H1 (cell line): ENCODE results near the gene TMEM40. TPM values are rescaled to one million over a fixed set of nuclear protein-coding genes. Genes with fewer than 3 reads are reported as not detected.

ENCODE experiments used
- CTCF ChIA-PET: fragments of 300-600 bp; sonication (Branson Sonifier 250); formaldehyde crosslinking; loops from one replicate; lab custom pipeline; 2021; ENCODE audit not compliant: partially characterized antibody; lab: Charles Lee
- POLR2A ChIA-PET: fragments of 300-600 bp; sonication (Branson Sonifier 250); formaldehyde crosslinking; loops from one replicate; lab custom pipeline; 2021; ENCODE audit warnings: inconsistent platforms; ENCODE audit not compliant: partially characterized antibody; lab: Charles Lee
- DNase-seq, 2 experiments: peaks; one replicate each; pipeline versions ENCODE4 v3.0.0 to v3.0.0-alpha.2; 2010 to 2022; ENCODE audit warnings: low spot score in 2 of 2, low read depth in 1 of 2, mixed read lengths in 1 of 2
- FAIRE-seq: peaks from 2 replicates; lab custom pipeline; 2011; peaks lifted over from hg19 to GRCh38; lab: Jason Lieb, UNC
- H2AFZ ChIP-seq: 2 replicates; pipeline ENCODE4 v1.8.1; 2012; ENCODE audit warnings: low read length, inconsistent platforms
- H2AK5ac ChIP-seq: 2 replicates; pipeline ENCODE4 v1.6.1; 2013; ENCODE audit warnings: low read depth, low read length
- H2BK120ac ChIP-seq: replicated peaks from 2 replicates; pipeline ENCODE3; 2013; ENCODE audit warnings: low read depth, low read length, inconsistent platforms
- H2BK12ac ChIP-seq: 2 replicates; pipeline ENCODE4 v1.6.1; 2013; ENCODE audit warnings: low read depth, low read length
- H2BK15ac ChIP-seq: 2 replicates; pipeline ENCODE4 v1.6.1; 2013; ENCODE audit warnings: low read length
- H2BK20ac ChIP-seq: 2 replicates; pipeline ENCODE4 v1.6.1; 2013; ENCODE audit warnings: low read length
- H2BK5ac ChIP-seq: 2 replicates; pipeline ENCODE4 v1.6.1; 2013; ENCODE audit warnings: low read depth, low read length
- H3K14ac ChIP-seq: 2 replicates; pipeline ENCODE4 v1.6.1; 2013; ENCODE audit warnings: inconsistent platforms; ENCODE audit not compliant: insufficient read length
- H3K18ac ChIP-seq: 2 replicates; pipeline ENCODE4 v1.6.1; 2013; ENCODE audit warnings: low read length; ENCODE audit errors: extremely low read depth
- H3K23ac ChIP-seq: 2 replicates; pipeline ENCODE4 v1.6.1; 2013; ENCODE audit warnings: inconsistent platforms; ENCODE audit not compliant: insufficient read length
- H3K23me2 ChIP-seq: 2 replicates; pipeline ENCODE4 v1.6.1; 2013; ENCODE audit warnings: low read depth, low read length
- H3K27ac ChIP-seq: 2 replicates; pipeline ENCODE4 v1.6.1; 2011; ENCODE audit warnings: low read depth, low read length, inconsistent platforms
- H3K27me3 ChIP-seq, 4 experiments: replicated peaks in 1 of 4; 1 replicate in 1 of 4; 2 replicates in 3 of 4; pipeline versions ENCODE4 v1.6.1 to v1.8.1; 2011 to 2013; ENCODE audit warnings: low read length in 3 of 4, mild to moderate bottlenecking in 3 of 4, inconsistent platforms in 2 of 4, mixed read lengths in 2 of 4, moderate library complexity in 1 of 4; ENCODE audit not compliant: control insufficient read depth in 3 of 4, insufficient read depth in 3 of 4; ENCODE audit errors: extremely low read depth in 1 of 4
- H3K36me3 ChIP-seq, 4 experiments: 2 replicates each; pipeline versions ENCODE4 v1.6.1 to v1.8.1; 2011 to 2013; ENCODE audit warnings: mild to moderate bottlenecking in 4 of 4, low read length in 3 of 4, moderate library complexity in 2 of 4, control low read depth in 1 of 4, inconsistent platforms in 1 of 4; ENCODE audit not compliant: insufficient read depth in 4 of 4, control insufficient read depth in 2 of 4
- H3K4ac ChIP-seq: replicated peaks from 2 replicates; pipeline ENCODE3; 2013; ENCODE audit warnings: low read length, low read depth, mixed read lengths, inconsistent platforms; ENCODE audit not compliant: insufficient read length
- H3K4me1 ChIP-seq, 4 experiments: replicated peaks in 1 of 4; 1 replicate in 1 of 4; 2 replicates in 3 of 4; pipeline versions ENCODE4 v1.6.1 to v1.8.1; 2011 to 2013; ENCODE audit warnings: low read length in 3 of 4, inconsistent platforms in 2 of 4, mixed read lengths in 1 of 4; ENCODE audit not compliant: insufficient read depth in 4 of 4, control insufficient read depth in 3 of 4
- H3K4me2 ChIP-seq, 2 experiments: 2 replicates each; pipeline versions ENCODE4 v1.6.1 to v1.8.1; 2011 to 2013; ENCODE audit warnings: low read depth in 2 of 2, low read length in 2 of 2, control low read depth in 1 of 2, inconsistent platforms in 1 of 2, mild to moderate bottlenecking in 1 of 2; ENCODE audit not compliant: insufficient read depth in 1 of 2
- H3K4me3 ChIP-seq, 4 experiments: fragments of 200-600, 300-600 bp in 1 of 4; sonication (generic), shearing (Covaris generic), sonication (Bioruptor Twin) in 1 of 4; 2 replicates each; pipeline versions ENCODE4 v1.5.1 to v1.8.1; 2011 to 2016; ENCODE audit warnings: low read length in 4 of 4, low read depth in 3 of 4, control low read depth in 2 of 4, inconsistent platforms in 2 of 4, mild to moderate bottlenecking in 2 of 4, mixed read lengths in 1 of 4, moderate library complexity in 1 of 4; ENCODE audit not compliant: insufficient read depth in 2 of 4; ENCODE audit errors: extremely low read depth in 1 of 4
- H3K56ac ChIP-seq: replicated peaks from 2 replicates; pipeline ENCODE3; 2013; ENCODE audit warnings: low read depth, mild to moderate bottlenecking, mixed read lengths, low read length, inconsistent platforms; ENCODE audit not compliant: insufficient read length
- H3K79me1 ChIP-seq: 2 replicates; pipeline ENCODE4 v1.6.1; 2013; ENCODE audit warnings: low read depth, low read length, control low read depth
- H3K79me2 ChIP-seq, 2 experiments: 2 replicates each; pipeline versions ENCODE4 v1.6.1 to v1.8.1; 2012 to 2013; ENCODE audit warnings: low read length in 2 of 2, mild to moderate bottlenecking in 2 of 2, inconsistent platforms in 1 of 2; ENCODE audit not compliant: insufficient read depth in 2 of 2, control insufficient read depth in 1 of 2
- H3K9ac ChIP-seq, 4 experiments: replicated peaks in 1 of 4; 1 replicate in 1 of 4; 2 replicates in 3 of 4; pipeline versions ENCODE4 v1.6.1 to v1.8.1; 2011 to 2013; ENCODE audit warnings: low read depth in 3 of 4, low read length in 3 of 4, control low read depth in 2 of 4, mild to moderate bottlenecking in 2 of 4, moderate library complexity in 2 of 4, inconsistent platforms in 1 of 4; ENCODE audit errors: extremely low read depth in 1 of 4
- H3K9me3 ChIP-seq, 2 experiments: 2 replicates each; pipeline versions ENCODE4 v1.6.1 to v1.8.1; 2012 to 2013; ENCODE audit warnings: mild to moderate bottlenecking in 2 of 2, moderate library complexity in 2 of 2, control low read depth in 1 of 2, inconsistent platforms in 1 of 2, low read depth in 1 of 2, low read length in 1 of 2, mixed read lengths in 1 of 2; ENCODE audit not compliant: insufficient read depth in 2 of 2
- H4K20me1 ChIP-seq, 2 experiments: replicated peaks in 1 of 2; 2 replicates each; pipeline versions ENCODE3 to v1.8.1; 2011 to 2013; ENCODE audit warnings: inconsistent platforms in 2 of 2, low read length in 2 of 2, mild to moderate bottlenecking in 1 of 2; ENCODE audit not compliant: insufficient read depth in 2 of 2, control insufficient read depth in 1 of 2
- H4K5ac ChIP-seq: 2 replicates; pipeline ENCODE4 v1.6.1; 2013; ENCODE audit warnings: low read length, low read depth, mixed read lengths, inconsistent platforms; ENCODE audit not compliant: insufficient read length
- H4K8ac ChIP-seq: 2 replicates; pipeline ENCODE4 v1.8.0; 2013; ENCODE audit warnings: mild to moderate bottlenecking, moderate library complexity, low read length, inconsistent platforms; ENCODE audit not compliant: insufficient read depth; ENCODE audit errors: extremely low read depth
- H4K91ac ChIP-seq: replicated peaks from 2 replicates; pipeline ENCODE3; 2013; ENCODE audit warnings: low read length, mixed read lengths, inconsistent platforms; ENCODE audit not compliant: insufficient read length
- CBX5 ChIP-seq: fragments of 300-800, 300-1000 bp; sonication (generic); IDR thresholded peaks from 2 replicates; pipeline ENCODE4 v1.7.1; 2016; ENCODE audit warnings: antibody characterized with exemption, low read length, low read depth
- KDM5A ChIP-seq: fragments of 200-600 bp; IDR thresholded peaks from 2 replicates; pipeline ENCODE4 v1.7.1; 2012; ENCODE audit warnings: mild to moderate bottlenecking, low read length, inconsistent platforms, mixed read lengths
- MAFK ChIP-seq: IDR thresholded peaks from 2 replicates; pipeline ENCODE4 v1.6.1; 2012; ENCODE audit warnings: low read depth, mild to moderate bottlenecking, improper control_type of control experiment, low read length
- RAD21 ChIP-seq, 2 experiments: IDR thresholded peaks in 1 of 2; conservative IDR thresholded peaks in 1 of 2; 2 replicates each; pipeline ENCODE4 v1.6.1; 2011; ENCODE audit warnings: low read depth in 2 of 2, low read length in 2 of 2, improper control_type of control experiment in 1 of 2, inconsistent platforms in 1 of 2, mild to moderate bottlenecking in 1 of 2, moderate library complexity in 1 of 2
- RNF2 ChIP-seq: fragments of 200-900, 300-1000 bp; sonication (generic); IDR thresholded peaks from 2 replicates; pipeline ENCODE4 v1.7.1; 2016; ENCODE audit warnings: borderline replicate concordance, low read depth, mild to moderate bottlenecking, antibody characterized with exemption, low read length; ENCODE audit not compliant: poor library complexity, severe bottlenecking; ENCODE audit errors: missing control alignments
- RXRA ChIP-seq: IDR thresholded peaks from 2 replicates; pipeline ENCODE4 v1.6.1; 2011; ENCODE audit warnings: low read depth, mild to moderate bottlenecking, low read length, moderate library complexity; ENCODE audit not compliant: insufficient read depth
- TEAD4 ChIP-seq: IDR thresholded peaks from 2 replicates; pipeline ENCODE4 v1.6.1; 2012; ENCODE audit warnings: low read depth, low read length, inconsistent platforms, mixed read lengths
- WGBS, 2 experiments: shearing (Covaris generic) in 1 of 2; methylation state at CpG; one replicate each; pipeline versions ENCODE4 v1.1.6 to v1.1.7; 2013 to 2015; ENCODE audit warnings: low lambda C conversion rate in 2 of 2, mixed read lengths in 2 of 2, inconsistent platforms in 1 of 2, low coverage in 1 of 2, missing lambda C conversion rate in 1 of 2; ENCODE audit not compliant: insufficient replicate concordance in 2 of 2, insufficient coverage in 1 of 2, insufficient read length in 1 of 2; ENCODE audit errors: extremely low coverage in 1 of 2, missing lambda C conversion rate in 1 of 2; 5-methylcytosine and 5-hydroxymethylcytosine counted together
- polyA plus RNA-seq, 7 experiments: library from polyadenylated mRNA; depleted of rRNA in 3 of 7; stranded (reverse) in 5 of 7; unstranded in 2 of 7; fragments of >200 nt in 5 of 7; fragments of 200-250 nt in 2 of 7; gene quantifications; 1 replicate in 5 of 7; 2 replicates in 1 of 7; 4 replicates in 1 of 7; pipeline versions ENCODE4 v1.2.1 to v1.2.3, GENCODE V29; 2011 to 2013; ENCODE audit warnings: missing spikeins in 2 of 7, mixed read lengths in 2 of 7
- total RNA-seq: library from RNA; stranded (reverse); fragmentation: NEBNext Ultra II Directional; extraction: Animal tissue kit (Norgen Biotek cat#: 25700); gene quantifications from 2 replicates; pipeline ENCODE4 v1.2.1, GENCODE V29; 2021
- TF ChIP-seq, protein P1 (sequence below): IDR thresholded peaks from 2 replicates; pipeline ENCODE4 v1.6.1; 2011; ENCODE audit warnings: low read length, improper control_type of control experiment
- TF ChIP-seq, protein P2 (sequence below): IDR thresholded peaks from 2 replicates; pipeline ENCODE4 v1.6.1; 2012; ENCODE audit warnings: low read length, inconsistent platforms

The TMEM40 gene
- total and polyA plus RNA-seq, 2 of the 8 experiments (the other 6 are each of a cell fraction or from before 2014, with no cell fraction given), result 0.18 TPM; not detected in 1

DNA sequence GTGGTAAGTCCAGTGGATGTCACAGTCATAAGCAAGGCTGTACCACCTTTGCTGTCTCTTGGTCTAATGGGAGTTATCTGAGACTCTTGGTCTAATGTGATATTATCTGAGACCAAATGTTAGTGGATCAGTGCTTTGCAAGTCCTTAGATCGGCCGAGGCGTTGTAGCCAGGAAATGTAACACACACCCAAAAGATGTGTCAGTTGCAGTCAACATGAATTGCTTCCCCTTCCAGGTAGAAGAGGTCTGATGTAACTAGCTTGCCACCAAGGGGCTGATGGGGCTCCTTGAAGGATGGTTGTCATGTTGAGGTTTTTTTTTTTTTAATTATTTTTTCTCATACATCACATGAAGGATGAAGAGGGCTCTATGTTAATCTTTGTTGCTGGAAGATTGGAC is 49.7 kb downstream of the TMEM40 start:
- Histone ChIP-seq H3K4ac (no peak overlapping the region), H4K5ac (no peak overlapping the region), H2AFZ (no peak overlapping the region), H4K20me1 (no peaks in the 10 kb centered on the region), H3K27ac (no peak overlapping the region), H2BK120ac (no peak overlapping the region), H3K18ac (no peak overlapping the region), H3K4me2 (no peak overlapping the region), H2AK5ac (no peak overlapping the region), H2BK12ac (no peak overlapping the region), H3K14ac (no peak overlapping the region), H3K79me2 (no peaks in the 10 kb centered on the region), H3K4me1 (peaks cover 0 to 4% (median 0%) of the 10 kb centered on the region in 4 experiments; a peak in 2 of 7 replicates), H2BK5ac (no peak overlapping the region), H3K36me3 (no peaks in the 10 kb centered on the region), H3K79me1 (no peaks in the 10 kb centered on the region), H3K9ac (no peak overlapping the region), H4K8ac (no peak overlapping the region), H3K23me2 (no peaks in the 10 kb centered on the region), H3K9me3 (no peaks in the 10 kb centered on the region), H3K27me3 (no peaks in the 10 kb centered on the region), H3K4me3 (no peak overlapping the region), H2BK20ac (no peak overlapping the region), H2BK15ac (no peak overlapping the region), H4K91ac (no peak overlapping the region), H3K56ac (no peak overlapping the region), H3K23ac (no peak overlapping the region)
- no peak for DNase-seq
- FAIRE-seq, result no peak
- WGBS, 2 experiments, result 98% methylated on average over 3 of the region's 3 CpGs; no CpG with 5 or more reads in 1 of the 2 experiments
- CTCF ChIA-PET, result interaction anchor here (0.9 to 4.9 kb wide), 8 partner anchors 11 to 182 kb away, joined by 3 to 25 read pairs (median 5); no protein-coding TSS in a partner anchor
- POLR2A ChIA-PET, result interaction anchor here (1.0 kb wide), 1 partner anchor 14 kb away, joined by 3 read pairs; no protein-coding TSS in a partner anchor
- TF ChIP-seq, protein P1, sequence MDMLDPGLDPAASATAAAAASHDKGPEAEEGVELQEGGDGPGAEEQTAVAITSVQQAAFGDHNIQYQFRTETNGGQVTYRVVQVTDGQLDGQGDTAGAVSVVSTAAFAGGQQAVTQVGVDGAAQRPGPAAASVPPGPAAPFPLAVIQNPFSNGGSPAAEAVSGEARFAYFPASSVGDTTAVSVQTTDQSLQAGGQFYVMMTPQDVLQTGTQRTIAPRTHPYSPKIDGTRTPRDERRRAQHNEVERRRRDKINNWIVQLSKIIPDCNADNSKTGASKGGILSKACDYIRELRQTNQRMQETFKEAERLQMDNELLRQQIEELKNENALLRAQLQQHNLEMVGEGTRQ, result no peak
- TF ChIP-seq RNF2 (no peak), CBX5 (no peak), MAFK (no peak), TEAD4 (no peak), RAD21 (IDR thresholded peaks at IDR 0.05 in 1 of 2, conservative IDR thresholded peaks at IDR 0.05 in 1 of 2; ENCODE audit: low read depth in 2 of 2, low read length in 2 of 2) (no peak), RXRA (no peak), KDM5A (no peak)
- TF ChIP-seq, protein P2, sequence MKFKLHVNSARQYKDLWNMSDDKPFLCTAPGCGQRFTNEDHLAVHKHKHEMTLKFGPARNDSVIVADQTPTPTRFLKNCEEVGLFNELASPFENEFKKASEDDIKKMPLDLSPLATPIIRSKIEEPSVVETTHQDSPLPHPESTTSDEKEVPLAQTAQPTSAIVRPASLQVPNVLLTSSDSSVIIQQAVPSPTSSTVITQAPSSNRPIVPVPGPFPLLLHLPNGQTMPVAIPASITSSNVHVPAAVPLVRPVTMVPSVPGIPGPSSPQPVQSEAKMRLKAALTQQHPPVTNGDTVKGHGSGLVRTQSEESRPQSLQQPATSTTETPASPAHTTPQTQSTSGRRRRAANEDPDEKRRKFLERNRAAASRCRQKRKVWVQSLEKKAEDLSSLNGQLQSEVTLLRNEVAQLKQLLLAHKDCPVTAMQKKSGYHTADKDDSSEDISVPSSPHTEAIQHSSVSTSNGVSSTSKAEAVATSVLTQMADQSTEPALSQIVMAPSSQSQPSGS, result no peak
